ENCODE results near the gene C5AR2. TPM values are rescaled to one million over a fixed set of nuclear protein-coding genes. Genes with fewer than 3 reads are reported as not detected.
A peak's percentile ranks its signal among the peaks of the same experiment; 100 is the strongest.

C5AR2 gene
- total RNA-seq, 1 experiment from 2014 or later, result 0.22 TPM

GRCh38 chr19:47356900-47357299 is 24.9 kb downstream of the C5AR2 start (continued):
- TF ChIP-seq ZNF281 (CRISPR knock-in tag; IDR thresholded peaks at IDR 0.05) (no peak), KAT7 (CRISPR knock-in tag; IDR thresholded peaks at IDR 0.05; ENCODE audit: borderline replicate concordance) (no peak), USF1 (CRISPR knock-in tag; IDR thresholded peaks at IDR 0.05) (no peak), EMX1 (CRISPR knock-in tag; IDR thresholded peaks at IDR 0.05) (no peak), GTF2I (CRISPR knock-in tag; conservative IDR thresholded peaks at IDR 0.05) (no peak), ZNF396 (CRISPR knock-in tag; IDR thresholded peaks at IDR 0.05; ENCODE audit: borderline replicate concordance) (no peak), FOXK1 (CRISPR knock-in tag; IDR thresholded peaks at IDR 0.05) (no peak), E2F5 (CRISPR knock-in tag; IDR thresholded peaks at IDR 0.05) (no peak), AR (CRISPR knock-in tag; IDR thresholded peaks at IDR 0.05) (no peak)
- TF ChIP-seq, protein P1, sequence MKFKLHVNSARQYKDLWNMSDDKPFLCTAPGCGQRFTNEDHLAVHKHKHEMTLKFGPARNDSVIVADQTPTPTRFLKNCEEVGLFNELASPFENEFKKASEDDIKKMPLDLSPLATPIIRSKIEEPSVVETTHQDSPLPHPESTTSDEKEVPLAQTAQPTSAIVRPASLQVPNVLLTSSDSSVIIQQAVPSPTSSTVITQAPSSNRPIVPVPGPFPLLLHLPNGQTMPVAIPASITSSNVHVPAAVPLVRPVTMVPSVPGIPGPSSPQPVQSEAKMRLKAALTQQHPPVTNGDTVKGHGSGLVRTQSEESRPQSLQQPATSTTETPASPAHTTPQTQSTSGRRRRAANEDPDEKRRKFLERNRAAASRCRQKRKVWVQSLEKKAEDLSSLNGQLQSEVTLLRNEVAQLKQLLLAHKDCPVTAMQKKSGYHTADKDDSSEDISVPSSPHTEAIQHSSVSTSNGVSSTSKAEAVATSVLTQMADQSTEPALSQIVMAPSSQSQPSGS (CRISPR knock-in tag; IDR thresholded peaks at IDR 0.05; ENCODE audit: borderline replicate concordance, low read depth), result no peak

- ChIA-PET POLR2A (no interaction called here), CTCF (interaction anchor here (1.0 to 1.7 kb wide), 1 partner anchor 9 kb away, joined by 6 to 9 read pairs; the partner anchor contains the start of gene DHX34)
- H3K9me3 Mint-ChIP-seq, result no peaks in the 10 kb centered on the region
- no peaks in the 10 kb centered on the region for H3K4me1 Mint-ChIP-seq
- ATAC-seq (peak; percentile 72), DNase-seq (ENCODE audit: low spot score) (peak; percentile 62)
- H3K36me3 Mint-ChIP-seq, result peaks cover 89% of the 10 kb centered on the region
- TF ChIP-seq ELF4 (CRISPR knock-in tag; IDR thresholded peaks at IDR 0.05; ENCODE audit: low read depth) (no peak), ZNF121 (CRISPR knock-in tag; IDR thresholded peaks at IDR 0.05) (peak; percentile 56; the same call in 1 of the 2 replicates)
- H3K27ac Mint-ChIP-seq, result no peak overlapping the region
- H3K4me3 Mint-ChIP-seq, result no peak overlapping the region
- H3K27me3 Mint-ChIP-seq (ENCODE audit: low read depth), result no peaks in the 10 kb centered on the region
Observed at GRCh38 chr19:47357788-47358680, 26.1 kb downstream of the C5AR2 start.

GRCh38 chr19:47358936-47359335 is 27.0 kb downstream of the C5AR2 start:
- Mint-ChIP-seq H3K27me3 (ENCODE audit: low read depth) (no peaks in the 10 kb centered on the region), H3K9me3 (no peaks in the 10 kb centered on the region), H3K36me3 (peaks cover 85% of the 10 kb centered on the region), H3K4me3 (no peak overlapping the region), H3K27ac (no peak overlapping the region), H3K4me1 (no peaks in the 10 kb centered on the region)
- DNase-seq (ENCODE audit: low spot score), result no peak
- ChIA-PET CTCF (interaction anchor here (1.7 kb wide), 1 partner anchor 10 kb away, joined by 9 read pairs; the partner anchor contains the start of gene DHX34), POLR2A (no interaction called here)
- no peak for ATAC-seq
- TF ChIP-seq ZNF416 (CRISPR knock-in tag; IDR thresholded peaks at IDR 0.05), result no peak
- TF ChIP-seq ATF1 (CRISPR knock-in tag; IDR thresholded peaks at IDR 0.05), result no peak
- TF ChIP-seq CTCF (IDR thresholded peaks at IDR 0.05), result no peak
- TF ChIP-seq E2F1 (CRISPR knock-in tag; IDR thresholded peaks at IDR 0.05), result no peak
- no peak for TF ChIP-seq ZNF219 (CRISPR knock-in tag; IDR thresholded peaks at IDR 0.05; ENCODE audit: borderline replicate concordance)
- TF ChIP-seq, protein P2, sequence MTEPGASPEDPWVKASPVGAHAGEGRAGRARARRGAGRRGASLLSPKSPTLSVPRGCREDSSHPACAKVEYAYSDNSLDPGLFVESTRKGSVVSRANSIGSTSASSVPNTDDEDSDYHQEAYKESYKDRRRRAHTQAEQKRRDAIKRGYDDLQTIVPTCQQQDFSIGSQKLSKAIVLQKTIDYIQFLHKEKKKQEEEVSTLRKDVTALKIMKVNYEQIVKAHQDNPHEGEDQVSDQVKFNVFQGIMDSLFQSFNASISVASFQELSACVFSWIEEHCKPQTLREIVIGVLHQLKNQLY (CRISPR knock-in tag; IDR thresholded peaks at IDR 0.05), result no peak
- TF ChIP-seq, protein P3, sequence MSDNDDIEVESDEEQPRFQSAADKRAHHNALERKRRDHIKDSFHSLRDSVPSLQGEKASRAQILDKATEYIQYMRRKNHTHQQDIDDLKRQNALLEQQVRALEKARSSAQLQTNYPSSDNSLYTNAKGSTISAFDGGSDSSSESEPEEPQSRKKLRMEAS (CRISPR knock-in tag; IDR thresholded peaks at IDR 0.05), result no peak

All from WTC11 (cell line).